IMR-90 (cell line): ENCODE data around the gene ASCL5. TPM values are rescaled to one million over a fixed set of nuclear protein-coding genes. Genes with fewer than 3 reads are reported as not detected.
A peak's percentile ranks its signal among the peaks of the same experiment; 100 is the strongest.

Source experiments
- ATAC-seq: fragments of 200-7000 bp; cut with Tn5 transposase; 2 replicates; pipeline ENCODE4 v1.9.1; 2020; ENCODE audit warnings: low read depth, mild to moderate bottlenecking, moderate library complexity
- BruUV-seq: library from RNA; stranded (reverse); fragments of 400-500 nt; replicated peaks from 2 replicates; lab custom pipeline; 2021; lab: Mats Ljungman, UMichigan
- CTCF ChIA-PET: fragments of 300-600 bp; formaldehyde crosslinking; extraction: SDS; loops from one replicate; lab custom pipeline; 2021; ENCODE audit warnings: antibody characterized with exemption; lab: Yijun Ruan, JAX
- POLR2A ChIA-PET: fragments of 300-600 bp; sonication (Branson Sonifier 250); formaldehyde crosslinking; loops from one replicate; lab custom pipeline; 2022; ENCODE audit warnings: antibody characterized with exemption; ENCODE audit not compliant: unreplicated experiment; lab: Charles Lee
- DNase-seq: peaks from one replicate; pipeline ENCODE4 v3.0.0; 2013
- H2AFZ ChIP-seq: replicated peaks from 2 replicates; pipeline ENCODE3; 2013; ENCODE audit warnings: low read length, mild to moderate bottlenecking; ENCODE audit not compliant: poor library complexity
- H2AK5ac ChIP-seq: 2 replicates; pipeline ENCODE4 v1.6.1; 2013; ENCODE audit warnings: low read depth, low read length, inconsistent platforms
- H2AK9ac ChIP-seq: replicated peaks from 2 replicates; pipeline ENCODE3; 2013; ENCODE audit warnings: mild to moderate bottlenecking, low read depth, low read length, moderate library complexity; ENCODE audit not compliant: poor library complexity
- H2BK120ac ChIP-seq: 2 replicates; pipeline ENCODE4 v1.6.1; 2013; ENCODE audit warnings: low read depth, low read length, inconsistent platforms
- H2BK15ac ChIP-seq: 3 replicates; pipeline ENCODE4 v1.6.1; 2013; ENCODE audit warnings: low read depth, low read length, inconsistent platforms
- H2BK20ac ChIP-seq: 2 replicates; pipeline ENCODE4 v1.6.1; 2013; ENCODE audit warnings: low read depth, mild to moderate bottlenecking, inconsistent platforms, low read length, moderate library complexity
- H2BK5ac ChIP-seq: 2 replicates; pipeline ENCODE4 v1.6.1; 2013; ENCODE audit warnings: mild to moderate bottlenecking, low read depth, low read length, inconsistent platforms; ENCODE audit not compliant: poor library complexity, severe bottlenecking
- H3K14ac ChIP-seq: replicated peaks from 2 replicates; pipeline ENCODE4 v1.6.1; 2013; ENCODE audit warnings: low read depth, low read length, inconsistent platforms
- H3K18ac ChIP-seq: 2 replicates; pipeline ENCODE4 v1.6.1; 2013; ENCODE audit warnings: low read depth, low read length, control low read depth
- H3K23ac ChIP-seq: 2 replicates; pipeline ENCODE4 v1.6.1; 2013; ENCODE audit warnings: low read depth, low read length, inconsistent platforms
- H3K27ac ChIP-seq: 2 replicates; pipeline ENCODE4 v1.5.1; 2013; ENCODE audit warnings: mild to moderate bottlenecking, control low read depth, low read length; ENCODE audit not compliant: insufficient read depth
- H3K27me3 ChIP-seq: 2 replicates; pipeline ENCODE4 v1.6.1; 2013; ENCODE audit warnings: low read length; ENCODE audit not compliant: control insufficient read depth, insufficient read depth
- H3K36me3 ChIP-seq: 2 replicates; pipeline ENCODE4 v1.6.1; 2013; ENCODE audit warnings: low read length, mixed read lengths; ENCODE audit not compliant: control insufficient read depth, insufficient read depth
- H3K4ac ChIP-seq: 2 replicates; pipeline ENCODE4 v1.6.1; 2013; ENCODE audit warnings: low read depth, low read length, inconsistent platforms
- H3K4me1 ChIP-seq: 2 replicates; pipeline ENCODE4 v1.6.1; 2013; ENCODE audit warnings: low read length, mixed read lengths; ENCODE audit not compliant: control insufficient read depth, insufficient read depth
- H3K4me2 ChIP-seq: 2 replicates; pipeline ENCODE4 v1.6.1; 2013; ENCODE audit warnings: low read depth, mild to moderate bottlenecking, control low read depth, low read length, moderate library complexity
- H3K4me3 ChIP-seq: 2 replicates; pipeline ENCODE4 v1.5.1; 2013; ENCODE audit warnings: low read depth, mild to moderate bottlenecking, control low read depth, low read length, moderate library complexity; ENCODE audit not compliant: insufficient read depth
- H3K56ac ChIP-seq: 2 replicates; pipeline ENCODE4 v1.6.1; 2013; ENCODE audit warnings: low read length, inconsistent platforms; ENCODE audit not compliant: insufficient read depth; ENCODE audit errors: extremely low read depth
- H3K79me1 ChIP-seq, 2 experiments: 2 replicates each; pipeline ENCODE4 v1.6.1; 2013; ENCODE audit warnings: low read length in 2 of 2, inconsistent platforms in 1 of 2, low read depth in 1 of 2
- H3K9ac ChIP-seq: 2 replicates; pipeline ENCODE4 v1.6.1; 2013; ENCODE audit warnings: low read depth, low read length, control low read depth
- H3K9me1 ChIP-seq: 2 replicates; pipeline ENCODE4 v1.6.1; 2013; ENCODE audit warnings: low read length, inconsistent platforms; ENCODE audit not compliant: insufficient read depth
- H3K9me3 ChIP-seq: 2 replicates; pipeline ENCODE4 v1.6.1; 2013; ENCODE audit warnings: low read length; ENCODE audit not compliant: control insufficient read depth, insufficient read depth
- H4K20me1 ChIP-seq: 2 replicates; pipeline ENCODE4 v1.6.1; 2013; ENCODE audit warnings: low read length, inconsistent platforms; ENCODE audit not compliant: insufficient read depth
- H4K5ac ChIP-seq: 2 replicates; pipeline ENCODE4 v1.6.1; 2013; ENCODE audit warnings: mild to moderate bottlenecking, low read depth, low read length, control low read depth
- H4K8ac ChIP-seq, 2 experiments: 2 replicates each; pipeline ENCODE4 v1.6.1; 2013; ENCODE audit warnings: low read depth in 2 of 2, low read length in 2 of 2, control low read depth in 1 of 2, inconsistent platforms in 1 of 2
- H4K91ac ChIP-seq: 2 replicates; pipeline ENCODE4 v1.6.1; 2013; ENCODE audit warnings: low read depth, low read length, inconsistent platforms; ENCODE audit not compliant: insufficient read depth
- BHLHE40 ChIP-seq: fragments of 150-350 bp; IDR thresholded peaks from 2 replicates; pipeline ENCODE4 v1.6.1; 2016; ENCODE audit warnings: mild to moderate bottlenecking, low read depth, low read length
- CEBPB ChIP-seq: IDR thresholded peaks from 2 replicates; pipeline ENCODE4 v1.6.1; 2012; ENCODE audit warnings: low read depth, low read length, improper control_type of control experiment
- CHD1 ChIP-seq: IDR thresholded peaks from 2 replicates; pipeline ENCODE4 v1.6.1; 2012; ENCODE audit warnings: low read depth, low read length, improper control_type of control experiment
- ELK1 ChIP-seq: fragments of 150-350 bp; IDR thresholded peaks from 2 replicates; pipeline ENCODE4 v1.6.1; 2016; ENCODE audit warnings: low read depth, mild to moderate bottlenecking, low read length, moderate library complexity, borderline replicate concordance
- FOS ChIP-seq: fragments of 150-350 bp; IDR thresholded peaks from 2 replicates; pipeline ENCODE4 v1.6.1; 2016; ENCODE audit warnings: low read depth, low read length
- MAFK ChIP-seq: IDR thresholded peaks from 2 replicates; pipeline ENCODE4 v1.6.1; 2012; ENCODE audit warnings: low read depth, low read length, improper control_type of control experiment
- MAZ ChIP-seq: IDR thresholded peaks from 2 replicates; pipeline ENCODE4 v1.6.1; 2012; ENCODE audit warnings: low read depth, mild to moderate bottlenecking, low read length, improper control_type of control experiment, moderate library complexity, borderline replicate concordance
- MXI1 ChIP-seq: IDR thresholded peaks from 2 replicates; pipeline ENCODE4 v1.6.1; 2012; ENCODE audit warnings: low read depth, mild to moderate bottlenecking, low read length, moderate library complexity, borderline replicate concordance
- NFE2L2 ChIP-seq: fragments of 150-350 bp; IDR thresholded peaks from 2 replicates; pipeline ENCODE4 v1.6.1; 2016; ENCODE audit warnings: low read depth, mild to moderate bottlenecking, low read length
- POLR2A ChIP-seq: IDR thresholded peaks from 2 replicates; pipeline ENCODE4 v1.6.1; 2012; ENCODE audit warnings: mild to moderate bottlenecking, low read depth, low read length
- RAD21 ChIP-seq: IDR thresholded peaks from 2 replicates; pipeline ENCODE4 v1.6.1; 2012; ENCODE audit warnings: low read length, improper control_type of control experiment
- RCOR1 ChIP-seq: IDR thresholded peaks from 2 replicates; pipeline ENCODE4 v1.6.1; 2012; ENCODE audit warnings: mild to moderate bottlenecking, low read length, improper control_type of control experiment; ENCODE audit not compliant: insufficient replicate concordance
- RFX5 ChIP-seq: IDR thresholded peaks from 2 replicates; pipeline ENCODE4 v1.8.0; 2012; ENCODE audit warnings: low read depth, mild to moderate bottlenecking, low read length, moderate library complexity
- SMC3 ChIP-seq: fragments of 150-350 bp; IDR thresholded peaks from 2 replicates; pipeline ENCODE4 v1.6.1; 2016; ENCODE audit warnings: low read depth, mild to moderate bottlenecking, antibody characterized with exemption, low read length, moderate library complexity
- WGBS, 2 experiments: methylation state at CpG; one replicate each; pipeline versions ENCODE4 v1.1.5 to v1.1.7; 2013; ENCODE audit warnings: missing lambda C conversion rate in 2 of 2; ENCODE audit not compliant: insufficient read length in 1 of 2; ENCODE audit errors: extremely low coverage in 2 of 2; 5-methylcytosine and 5-hydroxymethylcytosine counted together
- dilution Hi-C: fragments of 300-500 bp; cut with HindIII; formaldehyde crosslinking; loops from one replicate; pipeline ENCODE4 v1.14.3; 2018; ENCODE audit warnings: low sequenced_read_pairs; ENCODE audit not compliant: unreplicated experiment
- in situ Hi-C: fragments of 300-500 bp; cut with MboI; formaldehyde crosslinking; loops from 3 replicates; pipeline ENCODE4 v1.14.3; 2019; ENCODE audit warnings: low sequenced_read_pairs, inconsistent platforms, mixed read lengths
- intact Hi-C: fragments of 100-400 bp; cut with micrococcal nuclease; formaldehyde crosslinking; loops from 2 replicates; pipeline ENCODE4 v1.10.0; 2022
- polyA plus RNA-seq, 3 experiments: library from polyadenylated mRNA; depleted of rRNA; stranded (reverse); fragments of >200 nt; gene quantifications; 2 replicates each; pipeline ENCODE4 v1.2.3, GENCODE V29; 2012; ENCODE audit warnings: low replicate concordance in 1 of 3
- total RNA-seq: library from RNA; depleted of rRNA; stranded (reverse); fragments of >200 nt; gene quantifications from 2 replicates; pipeline ENCODE4 v1.2.3, GENCODE V29; 2012
- TF ChIP-seq, protein P1 (sequence below): fragments of 150-350 bp; IDR thresholded peaks from 2 replicates; pipeline ENCODE4 v1.6.1; 2017; ENCODE audit warnings: mild to moderate bottlenecking, antibody characterized with exemption, low read length, low read depth
- TF ChIP-seq, protein P2 (sequence below): conservative IDR thresholded peaks from 2 replicates; pipeline ENCODE4 v1.5.1; 2012; ENCODE audit warnings: mild to moderate bottlenecking, low read depth, low read length, improper control_type of control experiment

The ASCL5 gene
- total and polyA plus RNA-seq, 2 of the 4 experiments (the other 2 are of a cell fraction), result not detected

DNA sequence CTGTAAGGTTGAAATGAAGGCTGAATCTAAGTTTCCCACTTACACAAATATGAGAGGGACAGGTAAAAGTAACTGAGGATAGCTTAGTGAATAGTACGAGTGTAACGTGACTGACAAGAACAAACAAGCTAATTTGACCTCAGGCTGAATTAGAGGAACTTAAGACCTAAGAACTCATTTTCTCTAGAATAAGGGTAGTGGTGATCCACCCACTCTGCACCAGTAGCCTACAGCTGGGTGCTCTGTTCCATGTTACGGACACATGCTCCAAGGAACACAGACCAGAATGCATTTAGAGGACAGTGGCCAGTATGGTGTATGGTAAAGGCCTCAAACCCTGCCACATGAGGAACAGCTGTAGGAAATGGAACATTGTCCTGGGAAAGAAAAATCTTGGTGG lies 42.2 kb upstream of the ASCL5 start:
- POLR2A ChIA-PET, result no interaction called here

More for the DNA sequence above, 42.2 kb upstream of the ASCL5 start:
- no peak for DNase-seq
- Histone ChIP-seq H3K4me2 (no peak overlapping the region), H3K4me3 (no peak overlapping the region), H3K4ac (no peak overlapping the region), H2BK120ac (peak overlapping the region; percentile 40; the same call in 1 of the 2 replicates), H4K8ac (no peak overlapping the region), H3K9ac (no peak overlapping the region), H3K4me1 (0 out of 2 replicates have a peak, but pooled peaks cover 2% of the 10 kb centered on the region), H2AK9ac (no peak overlapping the region), H2BK20ac (no peak overlapping the region), H4K5ac (no peak overlapping the region), H4K20me1 (no peaks in the 10 kb centered on the region), H3K27me3 (peaks cover 13% of the 10 kb centered on the region), H3K36me3 (no peaks in the 10 kb centered on the region), H3K9me1 (peaks cover 3% of the 10 kb centered on the region), H3K9me3 (no peaks in the 10 kb centered on the region), H3K14ac (no peak overlapping the region), H4K91ac (no peak overlapping the region), H2BK15ac (0 out of 3 replicates have a peak overlapping the region, but pooled peaks have one; percentile 28), H3K27ac (no peak overlapping the region), H2BK5ac (no peak overlapping the region), H2AK5ac (peak overlapping the region; percentile 58; the same call in 1 of the 2 replicates), H3K18ac (no peak overlapping the region), H3K56ac (no peak overlapping the region), H3K23ac (no peak overlapping the region), H2AFZ (no peak overlapping the region), H3K79me1 (no peaks in the 10 kb centered on the region)
- BruUV-seq, result no TSS peak
- no CpG with 5 or more reads among the region's 3 CpGs for WGBS, 2 experiments
- intact Hi-C loops, result no loop called here
- dilution Hi-C loops, result no loop called here
- in situ Hi-C loops, result no loop called here
- ATAC-seq, result no peak
- CTCF ChIA-PET, result interaction anchor here (0.6 to 0.9 kb wide), 2 partner anchors 10 to 370 kb away, joined by 3 to 6 read pairs; no protein-coding TSS in a partner anchor
- TF ChIP-seq MAFK (no peak), RCOR1 (no peak), FOS (no peak), RAD21 (no peak), RFX5 (no peak), MXI1 (no peak), NFE2L2 (no peak), MAZ (no peak), POLR2A (no peak), CHD1 (no peak), CEBPB (no peak), BHLHE40 (no peak), ELK1 (no peak), SMC3 (no peak)
- TF ChIP-seq, protein P1, sequence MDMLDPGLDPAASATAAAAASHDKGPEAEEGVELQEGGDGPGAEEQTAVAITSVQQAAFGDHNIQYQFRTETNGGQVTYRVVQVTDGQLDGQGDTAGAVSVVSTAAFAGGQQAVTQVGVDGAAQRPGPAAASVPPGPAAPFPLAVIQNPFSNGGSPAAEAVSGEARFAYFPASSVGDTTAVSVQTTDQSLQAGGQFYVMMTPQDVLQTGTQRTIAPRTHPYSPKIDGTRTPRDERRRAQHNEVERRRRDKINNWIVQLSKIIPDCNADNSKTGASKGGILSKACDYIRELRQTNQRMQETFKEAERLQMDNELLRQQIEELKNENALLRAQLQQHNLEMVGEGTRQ, result no peak
- TF ChIP-seq, protein P2, sequence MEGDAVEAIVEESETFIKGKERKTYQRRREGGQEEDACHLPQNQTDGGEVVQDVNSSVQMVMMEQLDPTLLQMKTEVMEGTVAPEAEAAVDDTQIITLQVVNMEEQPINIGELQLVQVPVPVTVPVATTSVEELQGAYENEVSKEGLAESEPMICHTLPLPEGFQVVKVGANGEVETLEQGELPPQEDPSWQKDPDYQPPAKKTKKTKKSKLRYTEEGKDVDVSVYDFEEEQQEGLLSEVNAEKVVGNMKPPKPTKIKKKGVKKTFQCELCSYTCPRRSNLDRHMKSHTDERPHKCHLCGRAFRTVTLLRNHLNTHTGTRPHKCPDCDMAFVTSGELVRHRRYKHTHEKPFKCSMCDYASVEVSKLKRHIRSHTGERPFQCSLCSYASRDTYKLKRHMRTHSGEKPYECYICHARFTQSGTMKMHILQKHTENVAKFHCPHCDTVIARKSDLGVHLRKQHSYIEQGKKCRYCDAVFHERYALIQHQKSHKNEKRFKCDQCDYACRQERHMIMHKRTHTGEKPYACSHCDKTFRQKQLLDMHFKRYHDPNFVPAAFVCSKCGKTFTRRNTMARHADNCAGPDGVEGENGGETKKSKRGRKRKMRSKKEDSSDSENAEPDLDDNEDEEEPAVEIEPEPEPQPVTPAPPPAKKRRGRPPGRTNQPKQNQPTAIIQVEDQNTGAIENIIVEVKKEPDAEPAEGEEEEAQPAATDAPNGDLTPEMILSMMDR, result no peak
